HCT116 (cell line): ENCODE measurements around the gene ST7L.

Experiments used
- CTCF ChIP-seq, 3 experiments: fragments of 200-600 bp in 1 of 3; sonication (generic) in 1 of 3; IDR thresholded peaks in 2 of 3; conservative IDR thresholded peaks in 1 of 3; 2 replicates each; pipeline ENCODE4 v1.5.1; 2012 to 2017; ENCODE audit warnings: low read depth in 2 of 3, low read length in 2 of 3, antibody characterized with exemption in 1 of 3, borderline replicate concordance in 1 of 3, control low read depth in 1 of 3, mild to moderate bottlenecking in 1 of 3, mixed read lengths in 1 of 3, mixed run types in 1 of 3, moderate library complexity in 1 of 3; ENCODE audit not compliant: insufficient read depth in 1 of 3
- RAD21 ChIP-seq: IDR thresholded peaks from 2 replicates; pipeline ENCODE4 v1.6.1; 2012; ENCODE audit warnings: low read depth, mild to moderate bottlenecking
- TCF7L2 ChIP-seq: IDR thresholded peaks from 2 replicates; pipeline ENCODE4 v1.7.0; 2011; ENCODE audit warnings: borderline replicate concordance, inconsistent platforms; ENCODE audit not compliant: insufficient read depth, insufficient read length; ENCODE audit errors: extremely low read depth
- TF ChIP-seq, protein P1 (sequence below): IDR thresholded peaks from 2 replicates; pipeline ENCODE4 v1.6.1; 2011; ENCODE audit warnings: mild to moderate bottlenecking, low read length, moderate library complexity; ENCODE audit not compliant: insufficient replicate concordance; ENCODE audit errors: extremely low read depth

DNA sequence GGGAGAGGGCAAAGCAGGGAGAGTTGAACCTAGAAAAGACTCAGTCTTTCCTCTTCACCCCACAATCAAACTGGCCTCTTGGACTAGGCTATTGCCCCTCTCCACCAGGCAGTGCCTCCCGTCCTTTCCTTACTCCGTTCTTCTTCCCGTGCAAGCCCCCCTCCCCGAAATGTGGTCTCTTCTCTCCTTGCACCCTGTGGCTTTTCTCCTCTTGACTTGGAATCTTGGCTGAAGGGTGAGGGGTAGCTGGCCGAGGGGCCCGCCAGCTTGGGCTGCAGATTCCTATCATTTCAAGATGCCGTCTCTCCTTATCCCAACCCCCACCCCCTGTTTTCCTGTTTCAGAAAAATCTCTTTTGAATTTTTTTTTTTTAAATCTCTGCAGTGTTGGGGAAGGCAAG lies 108.6 kb downstream of the ST7L start:
- no peak for TF ChIP-seq RAD21
- TF ChIP-seq, protein P1, sequence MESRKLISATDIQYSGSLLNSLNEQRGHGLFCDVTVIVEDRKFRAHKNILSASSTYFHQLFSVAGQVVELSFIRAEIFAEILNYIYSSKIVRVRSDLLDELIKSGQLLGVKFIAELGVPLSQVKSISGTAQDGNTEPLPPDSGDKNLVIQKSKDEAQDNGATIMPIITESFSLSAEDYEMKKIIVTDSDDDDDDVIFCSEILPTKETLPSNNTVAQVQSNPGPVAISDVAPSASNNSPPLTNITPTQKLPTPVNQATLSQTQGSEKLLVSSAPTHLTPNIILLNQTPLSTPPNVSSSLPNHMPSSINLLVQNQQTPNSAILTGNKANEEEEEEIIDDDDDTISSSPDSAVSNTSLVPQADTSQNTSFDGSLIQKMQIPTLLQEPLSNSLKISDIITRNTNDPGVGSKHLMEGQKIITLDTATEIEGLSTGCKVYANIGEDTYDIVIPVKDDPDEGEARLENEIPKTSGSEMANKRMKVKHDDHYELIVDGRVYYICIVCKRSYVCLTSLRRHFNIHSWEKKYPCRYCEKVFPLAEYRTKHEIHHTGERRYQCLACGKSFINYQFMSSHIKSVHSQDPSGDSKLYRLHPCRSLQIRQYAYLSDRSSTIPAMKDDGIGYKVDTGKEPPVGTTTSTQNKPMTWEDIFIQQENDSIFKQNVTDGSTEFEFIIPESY, result no peak
- TF ChIP-seq CTCF (IDR thresholded peaks at IDR 0.05 in 2 of 3, conservative IDR thresholded peaks at IDR 0.05 in 1 of 3; ENCODE audit: borderline replicate concordance in 1 of 3, insufficient read depth in 1 of 3, low read depth in 2 of 3, low read length in 2 of 3), result no peak
- TF ChIP-seq TCF7L2, result no peak
